Glutamatergic neuron (in vitro differentiated cells): Measurements from ENCODE around the gene HLA-DMA. TPM values are rescaled to one million over a fixed set of nuclear protein-coding genes. Genes with fewer than 3 reads are reported as not detected.

Experiments
- DNase-seq: peaks from one replicate; pipeline ENCODE4 v3.0.0; 2022
- H3K27ac Mint-ChIP-seq: one replicate; pipeline ENCODE4 v1.8.0; 2020; ENCODE audit warnings: mild to moderate bottlenecking, mixed read lengths, inconsistent platforms; ENCODE audit not compliant: unreplicated experiment
- H3K27me3 Mint-ChIP-seq: one replicate; pipeline ENCODE4 v1.8.0; 2020; ENCODE audit warnings: mild to moderate bottlenecking, moderate library complexity, mixed read lengths, inconsistent platforms; ENCODE audit not compliant: unreplicated experiment
- H3K36me3 Mint-ChIP-seq: one replicate; pipeline ENCODE4 v1.8.0; 2020; ENCODE audit warnings: mild to moderate bottlenecking, mixed read lengths, inconsistent platforms; ENCODE audit not compliant: unreplicated experiment
- H3K4me1 Mint-ChIP-seq: one replicate; pipeline ENCODE4 v1.8.0; 2020; ENCODE audit warnings: mild to moderate bottlenecking, low read depth, mixed read lengths, inconsistent platforms; ENCODE audit not compliant: unreplicated experiment
- H3K4me3 Mint-ChIP-seq: one replicate; pipeline ENCODE4 v1.8.0; 2020; ENCODE audit warnings: mild to moderate bottlenecking, mixed read lengths, inconsistent platforms; ENCODE audit not compliant: unreplicated experiment
- H3K9me3 Mint-ChIP-seq: one replicate; pipeline ENCODE4 v1.8.0; 2020; ENCODE audit warnings: mild to moderate bottlenecking, moderate library complexity, mixed read lengths, inconsistent platforms; ENCODE audit not compliant: unreplicated experiment
- CTCF ChIP-seq: fragments of 200-600 bp; sonication (generic); IDR thresholded peaks from one replicate; pipeline ENCODE4 v1.5.0; 2021; ENCODE audit not compliant: partially characterized antibody, unreplicated experiment
- total RNA-seq: library from RNA; stranded (reverse); fragmentation: NEBNext Ultra II Directional; extraction: Animal tissue kit (Norgen Biotek cat#: 25700); gene quantifications from one replicate; pipeline ENCODE4 v1.2.1, GENCODE V29; 2021; ENCODE audit not compliant: unreplicated experiment

The HLA-DMA gene
- total RNA-seq, 1 donor from 2014 or later, result 0.76 TPM

- Mint-ChIP-seq H3K27ac (no peak overlapping the region), H3K4me3 (no peak overlapping the region), H3K36me3 (no peaks in the 10 kb centered on the region), H3K4me1 (peaks cover 13% of the 10 kb centered on the region), H3K27me3 (peaks cover 7% of the 10 kb centered on the region), H3K9me3 (peaks cover 9% of the 10 kb centered on the region)
- DNase-seq, result no peak
- TF ChIP-seq CTCF, result no peak
These were observed 44.0 kb downstream of the HLA-DMA start for GRCh38 chr6:32908897-32909296.

GRCh38 chr6:32906539-32906938, 46.4 kb downstream of the HLA-DMA start:
- H3K27ac Mint-ChIP-seq, result no peak overlapping the region
- H3K9me3 Mint-ChIP-seq, result no peaks in the 10 kb centered on the region
- H3K4me1 Mint-ChIP-seq, result no peaks in the 10 kb centered on the region
- H3K36me3 Mint-ChIP-seq, result no peaks in the 10 kb centered on the region
- no peak for TF ChIP-seq CTCF
- H3K4me3 Mint-ChIP-seq, result no peak overlapping the region
- H3K27me3 Mint-ChIP-seq, result peaks cover 1% of the 10 kb centered on the region
- DNase-seq, result no peak

- no peaks in the 10 kb centered on the region for H3K36me3 Mint-ChIP-seq
- no peak for TF ChIP-seq CTCF
- H3K4me3 Mint-ChIP-seq, result no peak overlapping the region
- peaks cover 1% of the 10 kb centered on the region for H3K27me3 Mint-ChIP-seq
- DNase-seq, result no peak
- H3K9me3 Mint-ChIP-seq, result no peaks in the 10 kb centered on the region
- H3K27ac Mint-ChIP-seq, result no peak overlapping the region
- H3K4me1 Mint-ChIP-seq, result no peaks in the 10 kb centered on the region
These were observed 47.8 kb downstream of the HLA-DMA start for GRCh38 chr6:32905078-32905477.

GRCh38 chr6:32903952-32904351, 48.9 kb downstream of the HLA-DMA start:
- Mint-ChIP-seq H3K9me3 (no peaks in the 10 kb centered on the region), H3K27ac (no peak overlapping the region), H3K27me3 (peaks cover 1% of the 10 kb centered on the region), H3K4me3 (no peak overlapping the region), H3K4me1 (no peaks in the 10 kb centered on the region), H3K36me3 (no peaks in the 10 kb centered on the region)
- no peak for DNase-seq
- TF ChIP-seq CTCF, result no peak

Other genes starting within 250 kb of the HLA-DMA start
- not detected for gene HLA-DQA2, start 211.7 kb downstream of the HLA-DMA start, total RNA-seq
- gene HLA-DQB2, start 189.6 kb downstream of the HLA-DMA start, total RNA-seq, result not detected
- not detected for gene HLA-DOB, start 136.1 kb downstream of the HLA-DMA start, total RNA-seq
- 1.9 TPM for gene TAP2, start 114.4 kb downstream of the HLA-DMA start, total RNA-seq
- gene PSMB8, start 109.0 kb downstream of the HLA-DMA start, total RNA-seq, result not detected
- 0.25 TPM for gene TAP1, start 99.4 kb downstream of the HLA-DMA start, total RNA-seq
- not detected for gene PSMB9, start 98.9 kb downstream of the HLA-DMA start, total RNA-seq
- gene HLA-DMB, start 12.1 kb downstream of the HLA-DMA start, total RNA-seq, result not detected
- gene BRD2, start 15.5 kb upstream of the HLA-DMA start, total RNA-seq, result 213 TPM
- gene HLA-DOA, start 56.5 kb upstream of the HLA-DMA start, total RNA-seq, result 0.69 TPM
- gene HLA-DPA1, start 120.6 kb upstream of the HLA-DMA start, total RNA-seq, result 1.0 TPM
- gene HLA-DPB1, start 122.9 kb upstream of the HLA-DMA start, total RNA-seq, result 4.7 TPM
- gene COL11A2, start 239.4 kb upstream of the HLA-DMA start, total RNA-seq, result 3.8 TPM
- gene RXRB, start 247.6 kb upstream of the HLA-DMA start, total RNA-seq, result 45.3 TPM
- gene SLC39A7, start 247.8 kb upstream of the HLA-DMA start, total RNA-seq, result 92.8 TPM